Measurements from ENCODE around the gene APBA2.

GRCh38 chr15:28921919-28922706 lies 36.3 kb downstream of the APBA2 start:
- TF ChIP-seq GATA2 (IDR thresholded peaks at IDR 0.05; ENCODE audit: low read depth, low read length) (no peak), GATA3 (IDR thresholded peaks at IDR 0.05; ENCODE audit: low read depth, low read length) (no peak)

All from SH-SY5Y (cell line).